ENCODE measurements around the gene TSGA10. TPM values are rescaled to one million over a fixed set of nuclear protein-coding genes. Genes with fewer than 3 reads are reported as not detected.

The TSGA10 gene, protein sequence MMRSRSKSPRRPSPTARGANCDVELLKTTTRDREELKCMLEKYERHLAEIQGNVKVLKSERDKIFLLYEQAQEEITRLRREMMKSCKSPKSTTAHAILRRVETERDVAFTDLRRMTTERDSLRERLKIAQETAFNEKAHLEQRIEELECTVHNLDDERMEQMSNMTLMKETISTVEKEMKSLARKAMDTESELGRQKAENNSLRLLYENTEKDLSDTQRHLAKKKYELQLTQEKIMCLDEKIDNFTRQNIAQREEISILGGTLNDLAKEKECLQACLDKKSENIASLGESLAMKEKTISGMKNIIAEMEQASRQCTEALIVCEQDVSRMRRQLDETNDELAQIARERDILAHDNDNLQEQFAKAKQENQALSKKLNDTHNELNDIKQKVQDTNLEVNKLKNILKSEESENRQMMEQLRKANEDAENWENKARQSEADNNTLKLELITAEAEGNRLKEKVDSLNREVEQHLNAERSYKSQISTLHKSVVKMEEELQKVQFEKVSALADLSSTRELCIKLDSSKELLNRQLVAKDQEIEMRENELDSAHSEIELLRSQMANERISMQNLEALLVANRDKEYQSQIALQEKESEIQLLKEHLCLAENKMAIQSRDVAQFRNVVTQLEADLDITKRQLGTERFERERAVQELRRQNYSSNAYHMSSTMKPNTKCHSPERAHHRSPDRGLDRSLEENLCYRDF
- polyA plus RNA-seq (2013, experiment 1 of 2) = 6.8 TPM
- 7.0 TPM for polyA plus RNA-seq (2013, experiment 2 of 2)

DNA sequence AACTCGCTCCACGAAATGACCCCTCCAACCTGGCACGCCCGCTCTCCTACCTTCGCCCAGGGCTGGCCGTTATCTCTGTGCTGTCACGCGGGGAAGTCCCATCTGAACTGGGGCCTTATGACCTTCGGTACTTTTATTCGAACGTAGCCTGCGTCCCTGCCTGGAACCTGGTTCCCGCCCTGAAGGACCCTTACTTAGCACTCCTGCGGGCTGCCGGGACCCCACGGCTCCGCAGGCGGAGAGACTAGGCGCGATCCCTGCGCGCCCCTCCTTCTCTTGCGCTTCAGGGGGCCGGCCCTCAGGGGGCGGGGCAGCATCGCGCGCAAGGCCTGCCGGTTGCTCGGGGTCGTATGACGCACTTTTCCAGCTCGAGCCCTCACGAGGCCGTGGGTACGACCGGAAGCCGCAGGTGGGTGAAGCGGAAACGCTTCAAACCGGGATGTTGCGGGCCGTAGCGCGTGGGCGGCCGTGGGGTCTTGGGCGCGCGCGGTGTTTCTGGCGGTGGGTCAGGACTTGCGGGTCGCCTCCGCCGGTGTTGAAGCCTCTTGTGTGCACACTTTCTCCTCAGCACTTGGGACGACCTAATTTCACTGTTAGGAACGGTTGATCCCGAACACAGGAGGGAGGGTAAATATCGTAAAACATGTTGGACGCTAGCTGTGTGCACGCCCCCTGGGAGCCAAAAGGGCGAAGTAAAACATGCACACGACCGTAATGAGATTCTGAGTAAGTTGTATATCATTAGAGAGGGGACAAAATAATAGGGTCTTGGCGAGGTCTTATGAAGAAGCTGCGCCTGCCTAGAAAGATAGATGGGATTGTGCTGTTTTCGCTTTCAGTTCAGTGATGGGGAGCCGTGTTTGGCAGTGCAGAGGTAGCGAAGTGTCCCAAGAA, at the start of gene TSGA10, which contains the start of gene LIPT1:
Gene TSGA10, minus strand, starts transcription at position 300 of the 894 bp plus-strand sequence. CDS start 45,503 bp downstream, outside the sequence.
Gene LIPT1, plus strand, starts transcription at position 325 of the 894 bp plus-strand sequence. CDS start 6,991 bp downstream, outside the sequence.
- Histone ChIP-seq H3K56ac (ENCODE audit: low read length) (peak within 1 kb of the TSS; percentile 85), H4K5ac (ENCODE audit: low read length) (no peak within 1 kb of the TSS), H3K4me3 (ENCODE audit: low read length) (peak within 1 kb of the TSS; percentile 59), H3K79me2 (ENCODE audit: control insufficient read depth, insufficient read depth, low read length) (no peaks in the 10 kb centered on the region), H3K79me1 (ENCODE audit: low read length) (peaks cover 3% of the 10 kb centered on the region), H4K8ac (ENCODE audit: low read depth, low read length) (peak within 1 kb of the TSS; percentile 95), H3K4me1 (ENCODE audit: control insufficient read depth, low read depth, low read length) (peaks cover 5% of the 10 kb centered on the region), H2BK5ac (ENCODE audit: low read length) (no peak within 1 kb of the TSS), H3K18ac (ENCODE audit: low read length) (peak within 1 kb of the TSS; percentile 35), H3K23ac (ENCODE audit: low read length) (no peak within 1 kb of the TSS), H3K9ac (ENCODE audit: low read length) (peak within 1 kb of the TSS; percentile 77), H3K27me3 (ENCODE audit: insufficient read depth, low read length, poor library complexity) (no peaks in the 10 kb centered on the region), H2BK15ac (replicated peaks; ENCODE audit: low read depth) (no peak within 1 kb of the TSS), H3K36me3 (ENCODE audit: control insufficient read depth, insufficient read depth, low read length) (no peaks in the 10 kb centered on the region), H3K4me2 (ENCODE audit: low read length) (peak within 1 kb of the TSS; percentile 68), H3K4ac (ENCODE audit: low read depth, low read length) (peak within 1 kb of the TSS; percentile 94), H2AK5ac (ENCODE audit: low read length) (no peak within 1 kb of the TSS), H2BK120ac (ENCODE audit: low read depth, low read length) (no peak within 1 kb of the TSS), H3K27ac (ENCODE audit: low read depth, low read length) (no peak within 1 kb of the TSS)
- WGBS (ENCODE audit: extremely low coverage, insufficient coverage, low lambda C conversion rate) = no CpG with 5 or more reads among the region's 70 CpGs
- DNase-seq = peak; percentile 90

- Histone ChIP-seq H2BK120ac (ENCODE audit: low read depth, low read length) (no peak overlapping the region), H3K23ac (ENCODE audit: low read length) (no peak overlapping the region), H3K9ac (ENCODE audit: low read length) (no peak overlapping the region), H3K36me3 (ENCODE audit: control insufficient read depth, insufficient read depth, low read length) (no peaks in the 10 kb centered on the region), H4K5ac (ENCODE audit: low read length) (no peak overlapping the region), H3K27me3 (ENCODE audit: insufficient read depth, low read length, poor library complexity) (no peaks in the 10 kb centered on the region), H3K79me1 (ENCODE audit: low read length) (no peaks in the 10 kb centered on the region), H3K56ac (ENCODE audit: low read length) (no peak overlapping the region), H2BK15ac (replicated peaks; ENCODE audit: low read depth) (no peak overlapping the region), H3K4me2 (ENCODE audit: low read length) (no peak overlapping the region), H3K18ac (ENCODE audit: low read length) (no peak overlapping the region), H4K8ac (ENCODE audit: low read depth, low read length) (no peak overlapping the region), H3K27ac (ENCODE audit: low read depth, low read length) (no peak overlapping the region), H3K4me1 (ENCODE audit: control insufficient read depth, low read depth, low read length) (no peaks in the 10 kb centered on the region), H3K4ac (ENCODE audit: low read depth, low read length) (no peak overlapping the region), H2AK5ac (ENCODE audit: low read length) (no peak overlapping the region), H3K79me2 (ENCODE audit: control insufficient read depth, insufficient read depth, low read length) (no peaks in the 10 kb centered on the region), H2BK5ac (ENCODE audit: low read length) (no peak overlapping the region), H3K4me3 (ENCODE audit: low read length) (no peak overlapping the region)
- no peak for DNase-seq
- no CpG with 5 or more reads among the region's 4 CpGs for WGBS (ENCODE audit: extremely low coverage, insufficient coverage, low lambda C conversion rate)
Measured at GRCh38 chr2:99201959-99202678, 47.4 kb upstream of the TSGA10 start.

GRCh38 chr2:99200076-99200800, 45.5 kb upstream of the TSGA10 start:
- Histone ChIP-seq H3K27me3 (ENCODE audit: insufficient read depth, low read length, poor library complexity) (no peaks in the 10 kb centered on the region), H3K4me1 (ENCODE audit: control insufficient read depth, low read depth, low read length) (no peaks in the 10 kb centered on the region), H3K4me2 (ENCODE audit: low read length) (no peak overlapping the region), H3K4me3 (ENCODE audit: low read length) (no peak overlapping the region), H3K18ac (ENCODE audit: low read length) (no peak overlapping the region), H3K23ac (ENCODE audit: low read length) (no peak overlapping the region), H2AK5ac (ENCODE audit: low read length) (no peak overlapping the region), H2BK15ac (replicated peaks; ENCODE audit: low read depth) (no peak overlapping the region), H3K79me2 (ENCODE audit: control insufficient read depth, insufficient read depth, low read length) (no peaks in the 10 kb centered on the region), H2BK5ac (ENCODE audit: low read length) (no peak overlapping the region), H3K9ac (ENCODE audit: low read length) (no peak overlapping the region), H3K79me1 (ENCODE audit: low read length) (no peaks in the 10 kb centered on the region), H3K36me3 (ENCODE audit: control insufficient read depth, insufficient read depth, low read length) (peaks cover 2% of the 10 kb centered on the region), H3K27ac (ENCODE audit: low read depth, low read length) (no peak overlapping the region), H3K56ac (ENCODE audit: low read length) (no peak overlapping the region), H4K5ac (ENCODE audit: low read length) (no peak overlapping the region), H4K8ac (ENCODE audit: low read depth, low read length) (no peak overlapping the region), H2BK120ac (ENCODE audit: low read depth, low read length) (no peak overlapping the region), H3K4ac (ENCODE audit: low read depth, low read length) (no peak overlapping the region)
- no CpG with 5 or more reads among the region's 7 CpGs for WGBS (ENCODE audit: extremely low coverage, insufficient coverage, low lambda C conversion rate)
- DNase-seq = no peak

GRCh38 chr2:99198103-99198841, 43.5 kb upstream of the TSGA10 start:
- no peak overlapping the region for H3K9ac ChIP-seq (ENCODE audit: low read length)
- H4K8ac ChIP-seq (ENCODE audit: low read depth, low read length) = no peak overlapping the region
- H3K4me2 ChIP-seq (ENCODE audit: low read length) = no peak overlapping the region
- H4K5ac ChIP-seq (ENCODE audit: low read length) = no peak overlapping the region
- H2BK5ac ChIP-seq (ENCODE audit: low read length) = no peak overlapping the region
- H3K56ac ChIP-seq (ENCODE audit: low read length) = no peak overlapping the region
- H3K4ac ChIP-seq (ENCODE audit: low read depth, low read length) = no peak overlapping the region
- no peak overlapping the region for H3K4me3 ChIP-seq (ENCODE audit: low read length)
- H3K79me2 ChIP-seq (ENCODE audit: control insufficient read depth, insufficient read depth, low read length) = no peaks in the 10 kb centered on the region
- H3K36me3 ChIP-seq (ENCODE audit: control insufficient read depth, insufficient read depth, low read length) = peaks cover 2% of the 10 kb centered on the region
- H3K4me1 ChIP-seq (ENCODE audit: control insufficient read depth, low read depth, low read length) = no peaks in the 10 kb centered on the region
- no peaks in the 10 kb centered on the region for H3K79me1 ChIP-seq (ENCODE audit: low read length)
- no peak overlapping the region for H3K18ac ChIP-seq (ENCODE audit: low read length)
- no peak overlapping the region for H2BK120ac ChIP-seq (ENCODE audit: low read depth, low read length)
- H3K27me3 ChIP-seq (ENCODE audit: insufficient read depth, low read length, poor library complexity) = no peaks in the 10 kb centered on the region
- H3K27ac ChIP-seq (ENCODE audit: low read depth, low read length) = no peak overlapping the region
- no peak overlapping the region for H2AK5ac ChIP-seq (ENCODE audit: low read length)
- no peak overlapping the region for H2BK15ac ChIP-seq (replicated peaks; ENCODE audit: low read depth)
- no CpG with 5 or more reads among the region's 6 CpGs for WGBS (ENCODE audit: extremely low coverage, insufficient coverage, low lambda C conversion rate)
- DNase-seq = peak; percentile 5
- no peak overlapping the region for H3K23ac ChIP-seq (ENCODE audit: low read length)
